ENCODE measurements around the gene RSPH3.

GRCh38 chr6:159044899-159045727 lies 45.1 kb upstream of the RSPH3 start, which contains the start of gene TAGAP:
- TF ChIP-seq CTCF (IDR thresholded peaks at IDR 0.05) = no peak
- TF ChIP-seq POLR2A (IDR thresholded peaks at IDR 0.05) = peak in 1 of 2 donors; percentile 42

All from uterus (tissue), 2 donors.